Smooth muscle cell (in vitro differentiated cells): ENCODE results near the gene ALKBH1. TPM values are rescaled to one million over a fixed set of nuclear protein-coding genes. Genes with fewer than 3 reads are reported as not detected.
A peak's percentile ranks its signal among the peaks of the same experiment; 100 is the strongest.

Source experiments
- DNase-seq: peaks from one replicate; lab custom pipeline; 2025; ENCODE audit not compliant: unreplicated experiment; lab: John Stamatoyannopoulos, UW
- H2AFZ ChIP-seq: fragments of 200-600 bp; sonication (generic); 2 replicates; pipeline ENCODE4 v1.6.0; 2016; ENCODE audit warnings: antibody characterized with exemption, low read depth, mild to moderate bottlenecking
- H3F3A ChIP-seq: fragments of 200-600 bp; sonication (generic); 2 replicates; pipeline ENCODE4 v1.6.0; 2017; ENCODE audit warnings: antibody characterized with exemption, low read depth
- H3K27ac ChIP-seq: fragments of 200-600 bp; sonication (generic); 2 replicates; pipeline ENCODE4 v1.5.1; 2016; ENCODE audit warnings: low read depth, mild to moderate bottlenecking
- H3K27me3 ChIP-seq: fragments of 200-600 bp; sonication (generic); 2 replicates; pipeline ENCODE4 v1.6.1; 2016; ENCODE audit warnings: low read depth, mild to moderate bottlenecking
- H3K36me3 ChIP-seq: fragments of 200-600 bp; sonication (generic); 2 replicates; pipeline ENCODE4 v1.5.1; 2016; ENCODE audit warnings: low read depth
- H3K4me1 ChIP-seq: fragments of 200-600 bp; sonication (generic); 2 replicates; pipeline ENCODE4 v1.5.1; 2016; ENCODE audit warnings: low read depth
- H3K4me2 ChIP-seq: fragments of 200-600 bp; sonication (generic); 2 replicates; pipeline ENCODE4 v1.6.0; 2016; ENCODE audit warnings: mild to moderate bottlenecking
- H3K4me3 ChIP-seq: fragments of 200-600 bp; sonication (generic); 2 replicates; pipeline ENCODE4 v1.5.1; 2016; ENCODE audit warnings: mild to moderate bottlenecking
- H3K79me2 ChIP-seq: fragments of 200-600 bp; sonication (generic); 2 replicates; pipeline ENCODE4 v1.6.0; 2016; ENCODE audit warnings: low read depth, mild to moderate bottlenecking
- H3K9ac ChIP-seq: fragments of 200-600 bp; sonication (generic); 2 replicates; pipeline ENCODE4 v1.6.0; 2016; ENCODE audit warnings: low read depth
- H3K9me3 ChIP-seq: fragments of 200-600 bp; sonication (generic); replicated peaks from 2 replicates; pipeline ENCODE4 v1.5.1; 2016; ENCODE audit warnings: low read depth
- H4K20me1 ChIP-seq: fragments of 200-600 bp; sonication (generic); 2 replicates; pipeline ENCODE4 v1.6.0; 2016; ENCODE audit warnings: low read depth
- CTCF ChIP-seq: fragments of 200-600 bp; sonication (generic); IDR thresholded peaks from 2 replicates; pipeline ENCODE4 v1.5.1; 2017; ENCODE audit warnings: borderline replicate concordance, mild to moderate bottlenecking, antibody characterized with exemption; ENCODE audit not compliant: insufficient read depth, poor library complexity, severe bottlenecking
- WGBS: methylation state at CpG from one replicate; pipeline ENCODE4 v1.1.7; 2016; ENCODE audit warnings: low lambda C conversion rate; 5-methylcytosine and 5-hydroxymethylcytosine counted together
- polyA plus RNA-seq: library from polyadenylated mRNA; unstranded; fragments of >200 nt; fragmentation: Nextera tagmentation; extraction: Ambion mirVana; gene quantifications from 2 replicates; pipeline ENCODE4 v1.2.1, GENCODE V29; 2016
- total RNA-seq: library from RNA; depleted of rRNA; stranded (reverse); fragments of >200 nt; gene quantifications from 2 replicates; pipeline ENCODE4 v1.2.3, GENCODE V29; 2014

The ALKBH1 gene
- total and polyA plus RNA-seq, 2 experiments from 2014 or later = 11.3 to 15.0 TPM

- WGBS = 96% methylated on average over 6 of the region's 6 CpGs
- H3K4me1 ChIP-seq = peaks cover under 1% of the 10 kb centered on the region
- DNase-seq = no peak
- no peaks in the 10 kb centered on the region for H3K9me3 ChIP-seq
- no peak overlapping the region for H3K27ac ChIP-seq
- peaks cover 6% of the 10 kb centered on the region for H3F3A ChIP-seq
- peaks cover 10% of the 10 kb centered on the region for H4K20me1 ChIP-seq
- H3K79me2 ChIP-seq = peaks cover 25% of the 10 kb centered on the region
- no peak overlapping the region for H2AFZ ChIP-seq
- H3K4me3 ChIP-seq = no peak overlapping the region
- H3K27me3 ChIP-seq = no peaks in the 10 kb centered on the region
- H3K9ac ChIP-seq = no peak overlapping the region
- H3K36me3 ChIP-seq = peaks cover 16% of the 10 kb centered on the region
- TF ChIP-seq CTCF = no peak
- H3K4me2 ChIP-seq = no peak overlapping the region
Measured at GRCh38 chr14:77714926-77715325, 7.1 kb upstream of the ALKBH1 start.

GRCh38 chr14:77710364-77710763 lies 2.5 kb upstream of the ALKBH1 start:
- Histone ChIP-seq H3K27ac (no peak overlapping the region), H3K4me1 (peaks cover 25% of the 10 kb centered on the region), H4K20me1 (peaks cover 18% of the 10 kb centered on the region), H3K79me2 (peaks cover 66% of the 10 kb centered on the region), H3K36me3 (peaks cover 4% of the 10 kb centered on the region), H3K4me2 (no peak overlapping the region), H3K27me3 (no peaks in the 10 kb centered on the region), H3K9ac (peak overlapping the region; percentile 33), H3K4me3 (peak overlapping the region; percentile 22), H2AFZ (no peak overlapping the region), H3K9me3 (no peaks in the 10 kb centered on the region), H3F3A (peaks cover 6% of the 10 kb centered on the region)
- no peak for TF ChIP-seq CTCF
- DNase-seq = no peak
- 100% methylated on average over 2 of the region's 2 CpGs for WGBS

GRCh38 chr14:77709412-77709811 lies 1.6 kb upstream of the ALKBH1 start:
- Histone ChIP-seq H3K36me3 (no peaks in the 10 kb centered on the region), H3K79me2 (peaks cover 70% of the 10 kb centered on the region), H3K27me3 (no peaks in the 10 kb centered on the region), H3K9ac (peak overlapping the region; percentile 68), H4K20me1 (peaks cover 9% of the 10 kb centered on the region), H3K4me3 (peak overlapping the region; percentile 86), H3K4me1 (peaks cover 25% of the 10 kb centered on the region), H3K27ac (no peak overlapping the region), H3F3A (peaks cover 6% of the 10 kb centered on the region), H3K9me3 (no peaks in the 10 kb centered on the region), H3K4me2 (peak overlapping the region; percentile 99), H2AFZ (no peak overlapping the region)
- no peak for DNase-seq
- no peak for TF ChIP-seq CTCF
- WGBS = 58% methylated on average over 3 of the region's 3 CpGs

- peak overlapping the region; percentile 86 for H3K4me3 ChIP-seq
- H3K4me1 ChIP-seq = peaks cover 25% of the 10 kb centered on the region
- peak overlapping the region; percentile 68 for H3K9ac ChIP-seq
- peaks cover 72% of the 10 kb centered on the region for H3K79me2 ChIP-seq
- TF ChIP-seq CTCF = no peak
- H3K36me3 ChIP-seq = no peaks in the 10 kb centered on the region
- peak overlapping the region; percentile 4 for H3K27ac ChIP-seq
- H2AFZ ChIP-seq = peak overlapping the region; percentile 88
- H3F3A ChIP-seq = peaks cover 6% of the 10 kb centered on the region
- 16% methylated on average over 7 of the region's 7 CpGs for WGBS
- peaks cover 9% of the 10 kb centered on the region for H4K20me1 ChIP-seq
- H3K4me2 ChIP-seq = peak overlapping the region; percentile 99
- no peak for DNase-seq
- no peaks in the 10 kb centered on the region for H3K27me3 ChIP-seq
- H3K9me3 ChIP-seq = no peaks in the 10 kb centered on the region
Measured at GRCh38 chr14:77708749-77709148, 926 bp upstream of the ALKBH1 start.
